Breast epithelium (tissue), 3 donors: ENCODE results near the gene TRPT1.

Experiments
- CTCF ChIP-seq, 3 donors: fragments of 450-650 bp; IDR thresholded peaks; one replicate each; pipeline ENCODE4 v1.5.1; 2016 to 2017; ENCODE audit warnings: antibody characterized with exemption in 3 of 3, mild to moderate bottlenecking in 3 of 3, moderate library complexity in 3 of 3
- POLR2A ChIP-seq: fragments of 450-650 bp; IDR thresholded peaks from one replicate; pipeline ENCODE4 v1.6.1; 2016; ENCODE audit warnings: antibody characterized with exemption, mild to moderate bottlenecking, moderate library complexity
- POLR2AphosphoS5 ChIP-seq, 3 donors: sonication (generic); formaldehyde crosslinking; IDR thresholded peaks; one replicate each; pipeline ENCODE4 v1.6.1; 2017; ENCODE audit warnings: antibody characterized with exemption in 3 of 3

- TF ChIP-seq CTCF (IDR thresholded peaks at IDR 0.05) = no peak
- no peak for TF ChIP-seq POLR2A
- TF ChIP-seq POLR2AphosphoS5 (IDR thresholded peaks at IDR 0.05) = no peak
Measured at GRCh38 chr11:64224151-64224890, 1.7 kb downstream of the TRPT1 start.
